Retina (tissue), 1 donor: Measurements from ENCODE around the gene SSBP2.
"Not testable (repeated sequence)": the region's sequence is repeated elsewhere in the genome, so short reads cannot be mapped to it uniquely, and the experiment has no call there.

Source experiments
- DNase-seq: peaks from one replicate; pipeline ENCODE4 v3.0.0-alpha.2; 2016

Gene SSBP2

GRCh38 chr5:81517462-81517861 is 233.4 kb downstream of the SSBP2 start:
- DNase-seq = no peak

GRCh38 chr5:81516091-81516490 is 234.8 kb downstream of the SSBP2 start:
- DNase-seq = no peak

DNA sequence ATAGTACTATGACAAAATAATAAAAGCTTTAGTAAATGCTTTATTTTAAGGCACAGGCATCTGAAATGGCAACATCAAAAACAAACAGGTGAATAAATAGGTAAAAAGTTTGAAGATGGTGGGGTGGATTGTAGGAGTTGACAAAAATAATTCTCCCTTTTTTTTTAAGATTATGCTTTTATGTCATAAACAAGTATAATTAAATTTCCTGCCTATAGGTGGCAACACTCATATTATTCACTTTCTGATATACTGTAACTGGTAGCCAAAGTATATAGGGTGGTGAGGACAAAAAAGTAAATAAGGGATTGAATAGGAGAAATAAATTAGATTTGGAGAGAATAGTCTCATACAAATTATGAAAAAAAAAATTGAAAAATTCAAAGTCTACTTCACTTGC is 236.9 kb downstream of the SSBP2 start:
- DNase-seq = no peak

DNA sequence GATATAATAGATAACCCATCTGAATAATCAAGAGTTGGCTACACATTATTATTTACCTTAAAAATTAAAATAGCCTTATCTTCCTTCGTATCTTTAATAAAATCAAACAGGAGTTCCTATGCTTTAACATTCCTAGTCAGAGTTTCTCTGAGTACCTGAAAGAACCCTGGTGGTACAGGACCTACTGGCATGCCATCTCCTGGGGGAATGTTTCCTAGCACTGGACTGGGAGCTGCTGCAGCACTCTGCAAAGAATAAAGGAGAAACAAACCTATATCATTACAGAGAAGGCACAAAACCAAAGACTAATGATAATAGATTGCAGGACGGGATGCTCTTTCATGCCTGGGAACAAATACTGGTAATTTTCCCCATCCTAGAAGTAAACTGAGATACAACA is 237.4 kb downstream of the SSBP2 start:
- DNase-seq = no peak

DNA sequence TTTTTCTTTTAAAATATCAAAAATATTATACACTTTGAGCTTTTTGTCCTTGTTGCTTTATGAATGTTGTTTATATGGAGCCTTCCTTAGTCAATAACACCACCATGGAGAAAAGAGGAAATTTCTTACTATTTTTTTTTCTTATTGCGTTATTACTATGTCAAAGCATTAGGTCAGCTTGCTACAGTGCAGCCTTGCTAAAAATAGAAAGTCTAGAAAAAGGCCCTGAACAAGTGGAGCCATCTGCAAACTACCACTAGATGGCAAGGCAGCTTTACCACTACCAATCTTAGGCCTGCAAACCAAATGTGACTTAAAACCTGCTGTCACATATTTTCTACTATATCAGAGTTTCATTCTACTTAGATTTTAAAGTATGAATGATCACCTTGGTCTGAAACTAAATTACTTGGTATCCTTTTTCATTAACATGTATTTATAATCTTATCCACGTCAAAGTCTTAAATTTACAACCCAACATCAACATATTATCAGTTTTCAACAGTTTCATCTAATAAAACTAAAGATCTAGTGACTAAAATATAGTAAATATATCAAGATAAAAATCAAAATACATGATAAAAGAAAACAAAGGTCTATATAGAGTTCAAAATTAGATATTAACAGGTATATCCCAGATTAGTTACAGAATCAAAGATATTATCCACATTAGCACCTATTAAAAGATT is 243.9 kb downstream of the SSBP2 start:
- peak; percentile 45 for DNase-seq

DNA sequence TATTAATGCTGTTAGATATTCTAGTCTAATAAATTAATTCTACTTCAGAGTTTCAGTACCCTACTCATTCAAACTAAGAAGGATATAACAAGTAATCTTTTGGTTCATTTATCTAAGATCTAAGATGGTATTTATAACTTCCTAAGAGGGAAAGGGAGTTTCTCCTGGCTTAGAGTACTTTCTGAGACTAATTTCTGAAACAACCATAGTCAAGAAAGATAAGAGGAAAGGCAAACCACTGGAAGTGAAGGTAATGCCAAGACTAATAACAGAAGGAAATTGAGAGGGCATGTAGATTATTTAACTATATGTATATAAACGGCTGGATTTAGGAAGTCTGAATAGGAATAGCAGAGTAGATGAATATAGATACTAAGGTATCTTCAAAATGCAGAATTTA is 244.5 kb downstream of the SSBP2 start:
- no peak for DNase-seq

GRCh38 chr5:81505672-81506071 is 245.2 kb downstream of the SSBP2 start:
- DNase-seq = no peak

DNA sequence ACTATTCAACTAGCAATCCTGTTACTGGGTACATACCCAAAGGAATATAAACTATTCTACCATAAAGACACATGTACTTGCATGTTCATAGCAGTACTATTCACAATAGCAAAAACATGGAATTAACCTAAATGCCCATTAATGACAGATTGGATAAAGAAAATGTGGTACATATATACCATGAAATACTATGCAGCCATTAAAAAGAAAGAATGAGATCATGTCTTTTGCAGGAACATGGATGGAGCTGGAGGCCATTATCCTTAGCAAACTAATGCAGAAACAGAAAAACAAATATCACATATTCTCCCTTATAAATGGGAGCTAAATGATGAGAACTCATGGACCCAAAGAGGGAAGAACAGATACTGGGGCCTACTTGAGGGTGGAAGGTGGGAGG is 247.3 kb downstream of the SSBP2 start:
- not testable (repeated sequence) for DNase-seq

DNA sequence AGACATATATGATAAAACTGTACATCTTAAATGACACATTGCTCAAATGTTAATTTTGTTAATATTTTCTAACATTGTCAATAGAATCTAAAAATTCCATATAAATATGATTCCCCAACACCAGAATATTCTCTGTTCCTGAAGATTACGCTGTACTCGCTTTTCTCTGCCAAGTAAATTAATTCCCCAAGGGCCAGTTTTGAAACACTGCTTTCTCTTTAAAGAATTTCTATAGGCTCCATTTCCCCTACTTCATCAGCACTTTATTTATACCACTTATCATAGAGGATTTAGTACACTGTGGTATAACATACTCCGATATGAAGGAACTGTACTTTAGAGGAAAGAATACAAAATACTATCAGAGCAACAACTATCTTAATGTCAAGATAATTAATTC is 255.6 kb downstream of the SSBP2 start:
- no peak for DNase-seq

DNA sequence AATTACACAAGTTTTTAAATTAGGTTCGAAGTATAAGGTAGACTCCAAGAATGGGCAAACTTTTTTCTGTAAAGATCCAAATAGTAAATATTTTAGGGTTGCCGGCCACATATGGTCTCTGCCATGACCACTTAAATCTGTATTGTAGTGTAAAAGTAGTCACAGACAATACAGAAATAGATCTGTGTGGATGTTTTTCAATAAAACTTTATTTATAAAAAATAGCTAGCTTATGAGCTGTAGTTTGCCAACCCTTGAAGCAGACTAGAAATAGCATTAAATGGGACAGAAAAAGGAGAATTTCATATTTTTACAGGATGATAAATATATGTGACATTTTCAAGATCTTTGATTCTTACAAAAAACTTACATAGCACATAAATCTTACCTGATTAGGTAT is 262.0 kb downstream of the SSBP2 start:
- DNase-seq = no peak

DNA sequence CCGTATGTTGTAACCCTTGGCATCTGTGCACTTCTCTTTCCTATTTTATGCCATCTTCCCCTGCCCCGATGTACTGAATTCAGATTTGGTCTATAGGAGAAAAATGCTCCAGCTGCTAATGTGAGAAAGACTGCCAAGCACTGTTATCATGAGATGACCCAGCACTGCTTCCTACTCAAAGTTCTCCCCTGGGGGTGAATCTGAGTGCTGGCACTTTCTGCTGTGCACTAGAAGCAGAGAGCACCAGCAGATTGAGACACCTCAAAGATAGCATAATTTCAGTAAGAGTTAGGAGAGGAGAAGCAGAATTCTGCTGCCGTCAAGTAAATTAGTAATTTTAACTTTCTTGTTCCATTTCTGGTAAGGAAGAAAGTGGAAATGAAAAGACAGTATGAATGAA is 264.2 kb downstream of the SSBP2 start:
- DNase-seq = no peak

- no peak for DNase-seq
These were observed 268.3 kb downstream of the SSBP2 start for GRCh38 chr5:81482595-81482994.

GRCh38 chr5:81473395-81473794 is 277.5 kb downstream of the SSBP2 start:
- not testable (repeated sequence) for DNase-seq

DNA sequence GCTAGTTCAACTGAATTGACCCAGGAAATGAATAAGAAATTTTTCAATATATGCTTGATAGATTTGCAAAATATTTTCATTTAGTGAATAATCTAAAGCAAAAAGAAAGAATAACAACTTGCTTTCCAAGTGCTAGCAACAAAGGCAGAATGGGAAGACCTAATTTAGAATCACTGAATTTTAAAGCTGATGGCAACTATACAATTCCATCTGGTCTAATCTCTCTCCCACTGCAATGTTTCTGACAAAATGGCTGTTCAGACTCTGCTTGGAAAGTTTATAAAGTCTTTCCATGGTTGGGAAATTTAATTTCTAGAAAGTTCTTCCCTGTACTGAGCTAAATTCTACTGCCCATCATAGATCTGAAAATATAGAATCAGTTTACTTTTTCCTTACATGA is 281.2 kb downstream of the SSBP2 start:
- no peak for DNase-seq

GRCh38 chr5:81450940-81451339 is 300.0 kb downstream of the SSBP2 start:
- no peak for DNase-seq

DNA sequence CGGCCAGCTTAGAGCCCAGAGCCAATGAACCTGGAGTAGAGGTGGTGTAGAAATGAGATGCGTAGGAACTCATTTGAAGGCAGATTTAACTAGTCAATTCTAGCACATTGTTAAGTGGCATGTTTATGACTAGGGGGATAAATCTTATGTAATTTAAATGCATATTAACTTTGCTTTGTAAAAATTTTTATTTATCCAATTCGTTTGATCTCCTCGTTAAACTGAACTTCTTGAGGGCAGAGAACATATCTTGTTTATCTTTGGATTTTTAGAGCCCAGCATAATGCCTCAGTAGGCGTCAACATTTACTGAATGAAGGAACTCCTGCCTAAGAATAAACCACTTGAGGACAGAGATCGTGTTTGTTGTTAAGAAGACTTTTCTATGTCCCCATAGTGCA is 315.9 kb downstream of the SSBP2 start:
- DNase-seq = no peak

GRCh38 chr5:81429985-81430384 is 320.9 kb downstream of the SSBP2 start:
- no peak for DNase-seq

GRCh38 chr5:81429363-81429762 is 321.5 kb downstream of the SSBP2 start:
- DNase-seq = no peak

GRCh38 chr5:81428861-81429260 is 322.0 kb downstream of the SSBP2 start:
- no peak for DNase-seq

DNA sequence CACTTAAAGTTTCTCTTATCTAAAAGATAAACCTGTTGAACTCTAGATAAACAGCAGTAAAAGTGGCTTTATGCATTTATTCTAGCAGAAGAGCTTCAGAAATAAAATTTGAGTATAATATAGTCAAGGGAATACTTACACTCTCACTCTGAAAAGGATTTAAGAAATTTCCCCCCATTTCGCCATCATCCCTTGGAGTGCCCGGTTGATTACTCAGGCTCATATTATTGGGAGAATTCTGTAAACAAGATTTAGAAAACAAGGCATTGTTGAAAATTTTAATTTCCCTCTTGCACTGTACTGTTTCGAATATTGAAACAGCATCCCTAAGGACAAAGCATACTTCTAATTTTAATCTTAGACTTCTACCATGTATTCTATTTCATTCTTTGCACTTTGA is 322.5 kb downstream of the SSBP2 start:
- DNase-seq = no peak

DNA sequence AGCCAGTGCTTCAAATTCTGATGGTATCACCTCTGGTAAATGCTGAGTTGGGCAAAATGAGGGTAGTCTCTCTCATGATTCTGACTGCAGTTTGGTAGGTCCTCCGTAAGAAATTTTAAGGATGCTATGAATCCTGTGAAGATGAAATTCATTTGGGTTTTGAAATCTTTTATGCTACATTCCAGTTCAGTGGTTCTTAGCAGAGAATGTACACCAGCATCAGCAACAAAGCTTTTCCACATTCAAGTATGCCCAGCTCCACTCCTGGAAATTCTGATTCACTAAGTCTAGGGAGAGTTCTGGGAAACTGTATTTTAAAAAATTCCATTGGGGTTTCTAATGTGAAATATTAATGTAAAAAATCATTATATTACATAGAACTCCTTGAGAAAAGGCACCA is 323.3 kb downstream of the SSBP2 start:
- no peak for DNase-seq

- no peak for DNase-seq
These were observed 324.4 kb downstream of the SSBP2 start for GRCh38 chr5:81426359-81427030.

DNA sequence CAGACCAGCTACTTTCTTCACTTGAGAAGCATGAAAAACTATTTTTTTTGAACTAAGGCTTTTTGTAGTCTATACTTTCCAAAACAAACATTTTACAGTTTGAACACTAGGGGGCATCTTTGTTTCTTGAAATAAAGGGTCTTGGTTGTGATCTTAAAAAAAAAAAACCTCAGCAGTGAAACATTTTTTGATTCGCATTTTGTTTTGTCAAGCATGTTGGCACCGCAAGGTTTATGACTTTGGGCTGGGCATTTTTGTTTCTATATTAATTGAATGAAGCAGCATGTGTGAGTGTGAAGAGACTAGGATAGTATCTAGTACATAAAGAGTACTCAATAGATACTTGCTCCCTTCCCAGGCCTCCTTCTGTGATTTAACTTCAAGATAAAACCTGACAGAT is 325.3 kb downstream of the SSBP2 start:
- DNase-seq = peak; percentile 70

DNA sequence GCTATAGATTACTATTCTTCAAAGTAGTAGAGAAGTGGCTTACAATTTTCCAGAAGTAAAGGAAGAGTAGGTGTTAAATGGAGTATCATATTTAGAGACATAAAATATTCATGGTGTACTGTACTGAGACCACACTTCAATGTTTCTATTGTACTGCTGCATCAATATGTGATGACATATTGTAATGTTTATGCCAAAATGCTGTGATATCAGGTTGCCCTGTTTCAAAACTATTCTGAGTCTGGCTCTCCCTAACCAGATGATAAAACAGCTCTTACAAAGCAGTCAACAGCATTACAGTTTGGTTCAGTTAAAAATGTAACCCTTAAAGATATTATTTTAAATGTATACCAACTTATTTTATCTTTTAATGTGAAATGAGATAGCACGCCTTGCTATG is 326.2 kb downstream of the SSBP2 start:
- no peak for DNase-seq

DNA sequence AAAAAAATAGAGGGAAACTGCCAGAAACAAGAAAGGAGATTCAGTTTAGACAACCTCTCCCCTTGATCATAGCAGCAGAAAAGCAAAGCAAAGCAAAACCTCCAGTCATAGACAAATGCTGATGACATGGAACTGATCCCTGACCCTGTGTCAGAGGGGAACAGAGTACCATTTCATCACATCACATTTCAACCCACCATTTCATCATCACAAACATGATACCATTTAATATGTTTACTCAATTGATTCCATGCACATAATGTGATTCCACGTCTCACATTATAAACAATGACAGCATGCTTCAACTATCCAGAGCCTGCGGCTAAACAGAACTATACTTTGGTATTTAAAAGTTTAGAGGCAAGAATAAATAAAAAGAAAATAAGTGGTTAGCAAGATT is 328.2 kb downstream of the SSBP2 start:
- no peak for DNase-seq
